ENCODE data around the gene SSC5D.

DNA sequence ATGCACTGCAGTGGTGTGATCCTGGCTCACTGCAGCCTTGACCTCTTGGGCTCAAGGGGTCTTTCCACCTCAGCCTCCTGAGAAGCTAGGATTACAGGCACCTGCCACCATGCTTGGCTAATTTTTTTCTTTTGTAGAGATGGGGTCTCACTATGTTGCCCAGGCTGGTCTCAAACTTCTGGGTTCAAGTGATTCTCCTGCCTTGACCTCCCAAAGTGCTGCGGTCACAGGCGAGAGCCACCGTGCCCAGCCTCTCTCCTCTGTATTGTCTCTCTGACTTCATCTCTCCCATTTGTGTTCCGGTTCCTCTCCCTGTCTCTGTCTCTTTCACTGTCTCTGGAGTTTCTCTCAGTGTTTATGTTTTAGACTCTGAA, 22.0 kb upstream of the SSC5D start:
- TF ChIP-seq POLR2AphosphoS5 (IDR thresholded peaks at IDR 0.05; ENCODE audit: low read depth, low read length) (no peak), POLR2A (IDR thresholded peaks at IDR 0.05; ENCODE audit: low read depth, low read length) (no peak), SPI1 (IDR thresholded peaks at IDR 0.05; ENCODE audit: low read depth, low read length) (no peak), POU2F2 (IDR thresholded peaks at IDR 0.05; ENCODE audit: low read depth, low read length) (no peak)

All from GM12891 (cell line).